Astrocyte (in vitro differentiated cells and primary cell): ENCODE data around the gene KANK4. TPM values are rescaled to one million over a fixed set of nuclear protein-coding genes. Genes with fewer than 3 reads are reported as not detected.

Experiments used
- DNase-seq: peaks from one replicate; pipeline ENCODE4 v3.0.0-alpha.2; 2010; ENCODE audit warnings: low read depth
- FAIRE-seq: peaks from 2 replicates; lab custom pipeline; 2011; peaks lifted over from hg19 to GRCh38; lab: Jason Lieb, UNC
- H2AFZ ChIP-seq: 2 replicates; pipeline ENCODE4 v1.6.0; 2012; ENCODE audit warnings: low read depth, low read length, inconsistent platforms
- H3K27ac ChIP-seq: 2 replicates; pipeline ENCODE4 v1.5.1; 2011; ENCODE audit warnings: low read depth, low read length, inconsistent platforms
- H3K27me3 ChIP-seq: 2 replicates; pipeline ENCODE4 v1.6.0; 2011; ENCODE audit warnings: low read length, inconsistent platforms; ENCODE audit not compliant: insufficient read depth
- H3K36me3 ChIP-seq: 2 replicates; pipeline ENCODE4 v1.5.1; 2011; ENCODE audit warnings: low read length, inconsistent platforms; ENCODE audit not compliant: insufficient read depth
- H3K4me1 ChIP-seq: 2 replicates; pipeline ENCODE4 v1.5.1; 2011; ENCODE audit warnings: low read length, inconsistent platforms; ENCODE audit not compliant: insufficient read depth
- H3K4me2 ChIP-seq: 2 replicates; pipeline ENCODE4 v1.6.0; 2012; ENCODE audit warnings: low read length, inconsistent platforms
- H3K4me3 ChIP-seq: 2 replicates; pipeline ENCODE4 v1.5.1; 2011; ENCODE audit warnings: low read depth, mild to moderate bottlenecking, low read length, inconsistent platforms; ENCODE audit not compliant: insufficient read depth
- H3K79me2 ChIP-seq: 2 replicates; pipeline ENCODE4 v1.6.0; 2012; ENCODE audit warnings: mild to moderate bottlenecking, low read length, inconsistent platforms; ENCODE audit not compliant: insufficient read depth
- H3K9ac ChIP-seq: 2 replicates; pipeline ENCODE4 v1.6.0; 2012; ENCODE audit warnings: mild to moderate bottlenecking, low read length, inconsistent platforms
- H3K9me3 ChIP-seq: 2 replicates; pipeline ENCODE4 v1.5.1; 2012; ENCODE audit warnings: low read depth, mild to moderate bottlenecking, low read length, inconsistent platforms; ENCODE audit not compliant: insufficient read depth
- H4K20me1 ChIP-seq: 2 replicates; pipeline ENCODE4 v1.6.0; 2012; ENCODE audit warnings: low read length, inconsistent platforms; ENCODE audit not compliant: insufficient read depth
- H3K27ac Mint-ChIP-seq: one replicate; pipeline ENCODE4 v1.8.0; 2021; ENCODE audit warnings: mild to moderate bottlenecking, mixed read lengths; ENCODE audit not compliant: unreplicated experiment
- H3K27me3 Mint-ChIP-seq: one replicate; pipeline ENCODE4 v1.8.0; 2021; ENCODE audit warnings: low read depth, mixed read lengths; ENCODE audit not compliant: unreplicated experiment
- H3K36me3 Mint-ChIP-seq: one replicate; pipeline ENCODE4 v1.8.0; 2021; ENCODE audit warnings: low read depth, mixed read lengths; ENCODE audit not compliant: unreplicated experiment
- H3K4me1 Mint-ChIP-seq: one replicate; pipeline ENCODE4 v1.8.0; 2021; ENCODE audit warnings: low read depth, mixed read lengths; ENCODE audit not compliant: unreplicated experiment
- H3K4me3 Mint-ChIP-seq: one replicate; pipeline ENCODE4 v1.8.0; 2021; ENCODE audit warnings: mild to moderate bottlenecking, moderate library complexity, mixed read lengths; ENCODE audit not compliant: unreplicated experiment
- H3K9me3 Mint-ChIP-seq: one replicate; pipeline ENCODE4 v1.8.0; 2021; ENCODE audit warnings: mild to moderate bottlenecking, mixed read lengths; ENCODE audit not compliant: unreplicated experiment
- EZH2 ChIP-seq: IDR thresholded peaks from 2 replicates; pipeline ENCODE4 v1.6.1; 2012; ENCODE audit warnings: mild to moderate bottlenecking, low read length, inconsistent platforms; ENCODE audit not compliant: insufficient read depth
- total RNA-seq: library from RNA; stranded (reverse); gene quantifications from 2 replicates; pipeline ENCODE4 v1.2.1, GENCODE V29; 2021
- TF ChIP-seq, protein P1 (sequence below): IDR thresholded peaks from 2 replicates; pipeline ENCODE4 v1.5.1; 2011; ENCODE audit warnings: low read depth, mild to moderate bottlenecking, inconsistent platforms, low read length, moderate library complexity; ENCODE audit not compliant: insufficient read depth

Gene KANK4
- total RNA-seq, 1 donor from 2014 or later: 8.5 TPM

DNA sequence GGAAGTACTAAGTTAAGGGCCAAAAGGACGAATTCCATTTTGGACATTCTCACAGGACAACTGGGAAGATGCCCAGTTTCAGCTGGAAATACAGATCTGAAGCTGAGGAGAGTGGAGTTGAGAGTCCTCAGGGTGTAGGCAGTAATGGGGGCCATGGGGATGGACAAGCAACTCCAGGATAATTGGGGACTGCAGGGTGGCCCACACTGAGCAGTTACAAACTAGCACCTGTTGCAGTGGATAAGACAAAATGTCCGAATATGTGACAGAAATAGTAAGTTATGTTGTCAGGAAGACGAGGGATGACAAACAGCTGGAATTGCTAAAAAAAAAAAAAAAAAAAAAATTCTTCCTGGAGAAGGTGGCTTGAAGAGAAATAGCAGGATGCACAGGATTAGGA lies 34.6 kb upstream of the KANK4 start:
- Histone ChIP-seq H3K4me2 (no peak overlapping the region), H4K20me1 (no peaks in the 10 kb centered on the region), H3K79me2 (no peaks in the 10 kb centered on the region), H2AFZ (no peak overlapping the region), H3K4me3 (no peak overlapping the region), H3K9me3 (no peaks in the 10 kb centered on the region), H3K36me3 (no peaks in the 10 kb centered on the region), H3K27me3 (no peaks in the 10 kb centered on the region), H3K9ac (no peak overlapping the region), H3K4me1 (peaks cover 3% of the 10 kb centered on the region), H3K27ac (no peak overlapping the region)
- peaks cover 10% of the 10 kb centered on the region for H3K9me3 Mint-ChIP-seq
- H3K36me3 Mint-ChIP-seq: no peaks in the 10 kb centered on the region
- FAIRE-seq (no peak), DNase-seq (no peak)
- H3K4me3 Mint-ChIP-seq: no peak overlapping the region
- no peak overlapping the region for H3K27ac Mint-ChIP-seq
- H3K27me3 Mint-ChIP-seq: no peaks in the 10 kb centered on the region
- TF ChIP-seq, protein P1, sequence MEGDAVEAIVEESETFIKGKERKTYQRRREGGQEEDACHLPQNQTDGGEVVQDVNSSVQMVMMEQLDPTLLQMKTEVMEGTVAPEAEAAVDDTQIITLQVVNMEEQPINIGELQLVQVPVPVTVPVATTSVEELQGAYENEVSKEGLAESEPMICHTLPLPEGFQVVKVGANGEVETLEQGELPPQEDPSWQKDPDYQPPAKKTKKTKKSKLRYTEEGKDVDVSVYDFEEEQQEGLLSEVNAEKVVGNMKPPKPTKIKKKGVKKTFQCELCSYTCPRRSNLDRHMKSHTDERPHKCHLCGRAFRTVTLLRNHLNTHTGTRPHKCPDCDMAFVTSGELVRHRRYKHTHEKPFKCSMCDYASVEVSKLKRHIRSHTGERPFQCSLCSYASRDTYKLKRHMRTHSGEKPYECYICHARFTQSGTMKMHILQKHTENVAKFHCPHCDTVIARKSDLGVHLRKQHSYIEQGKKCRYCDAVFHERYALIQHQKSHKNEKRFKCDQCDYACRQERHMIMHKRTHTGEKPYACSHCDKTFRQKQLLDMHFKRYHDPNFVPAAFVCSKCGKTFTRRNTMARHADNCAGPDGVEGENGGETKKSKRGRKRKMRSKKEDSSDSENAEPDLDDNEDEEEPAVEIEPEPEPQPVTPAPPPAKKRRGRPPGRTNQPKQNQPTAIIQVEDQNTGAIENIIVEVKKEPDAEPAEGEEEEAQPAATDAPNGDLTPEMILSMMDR: no peak
- TF ChIP-seq EZH2: no peak
- peaks cover 14% of the 10 kb centered on the region for H3K4me1 Mint-ChIP-seq

DNA sequence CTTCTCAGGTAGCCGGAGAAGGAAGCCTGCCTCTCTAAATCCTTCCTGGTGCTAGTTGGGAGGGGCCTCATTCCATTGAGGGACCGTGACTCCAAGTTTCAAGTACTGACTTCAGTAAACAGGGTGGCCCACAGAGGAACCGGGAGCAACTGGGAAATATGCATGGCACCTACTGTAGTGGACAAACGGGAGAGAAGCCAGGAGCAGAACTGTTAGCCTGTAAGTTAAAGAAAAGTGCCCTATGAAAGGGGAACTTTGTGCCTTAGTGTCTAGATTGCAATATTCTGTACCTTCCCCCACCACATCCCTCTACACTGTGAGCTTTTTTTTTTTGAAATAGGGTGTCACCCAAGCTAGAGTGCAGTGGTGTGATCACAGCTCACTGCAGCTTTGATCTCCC lies 33.2 kb upstream of the KANK4 start:
- DNase-seq: no peak
- no peak for FAIRE-seq
- Mint-ChIP-seq H3K4me3 (no peak overlapping the region), H3K36me3 (no peaks in the 10 kb centered on the region), H3K27me3 (no peaks in the 10 kb centered on the region), H3K9me3 (peaks cover 8% of the 10 kb centered on the region), H3K27ac (no peak overlapping the region), H3K4me1 (peaks cover 11% of the 10 kb centered on the region)
- Histone ChIP-seq H3K4me2 (no peak overlapping the region), H3K4me3 (no peak overlapping the region), H3K27me3 (no peaks in the 10 kb centered on the region), H2AFZ (no peak overlapping the region), H3K4me1 (peaks cover 3% of the 10 kb centered on the region), H3K9ac (no peak overlapping the region), H3K36me3 (no peaks in the 10 kb centered on the region), H3K27ac (no peak overlapping the region), H3K79me2 (no peaks in the 10 kb centered on the region), H3K9me3 (no peaks in the 10 kb centered on the region), H4K20me1 (no peaks in the 10 kb centered on the region)
- no peak for TF ChIP-seq EZH2
- TF ChIP-seq, protein P1: no peak

DNA sequence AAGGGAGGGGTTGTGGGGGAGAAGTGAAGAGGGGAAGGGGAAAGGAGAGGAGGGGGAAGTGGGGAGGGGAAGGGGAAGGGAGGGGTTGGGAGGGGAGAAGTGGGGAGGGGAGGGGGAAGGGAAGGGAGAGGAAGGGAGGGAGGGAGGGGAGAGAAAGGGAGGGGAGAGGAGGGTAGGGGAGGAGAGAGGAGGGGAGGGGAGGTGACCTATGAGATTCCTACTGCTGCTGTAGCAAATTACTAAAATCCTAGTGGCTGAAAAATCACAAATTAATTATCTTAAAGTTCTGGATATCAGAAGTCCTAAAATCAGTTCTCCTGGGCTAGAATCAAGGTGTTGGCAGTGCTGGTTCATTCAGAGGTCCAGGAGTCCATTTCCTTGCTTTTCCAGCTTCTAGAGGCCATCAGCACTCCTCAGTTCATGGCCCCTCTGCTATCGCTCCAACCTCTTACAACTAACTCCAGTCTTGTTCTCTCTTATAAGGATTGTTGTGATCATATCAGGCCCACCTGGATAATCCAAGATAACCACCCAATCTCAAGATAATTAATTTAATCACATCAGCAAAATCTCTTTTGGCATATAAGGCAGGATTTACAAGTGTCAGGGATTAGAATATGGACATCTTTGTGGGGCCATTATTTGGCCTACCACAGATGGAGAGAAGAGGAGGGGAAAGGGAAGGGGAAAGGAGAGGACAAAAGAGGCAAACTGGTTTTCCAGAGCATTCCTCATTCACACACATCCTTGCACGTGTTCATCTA lies 30.4 kb upstream of the KANK4 start:
- H3K9ac ChIP-seq: no peak overlapping the region
- H3K79me2 ChIP-seq: no peaks in the 10 kb centered on the region
- Mint-ChIP-seq H3K4me1 (no peaks in the 10 kb centered on the region), H3K36me3 (no peaks in the 10 kb centered on the region), H3K27ac (no peak overlapping the region), H3K27me3 (peaks cover 11% of the 10 kb centered on the region), H3K4me3 (no peak overlapping the region), H3K9me3 (peaks cover 4% of the 10 kb centered on the region)
- no peak for FAIRE-seq
- no peaks in the 10 kb centered on the region for H3K4me1 ChIP-seq
- H3K36me3 ChIP-seq: no peaks in the 10 kb centered on the region
- no peaks in the 10 kb centered on the region for H3K27me3 ChIP-seq
- DNase-seq: no peak
- H2AFZ ChIP-seq: no peak overlapping the region
- H3K4me3 ChIP-seq: no peak overlapping the region
- no peak overlapping the region for H3K27ac ChIP-seq
- no peaks in the 10 kb centered on the region for H3K9me3 ChIP-seq
- no peaks in the 10 kb centered on the region for H4K20me1 ChIP-seq
- no peak for TF ChIP-seq EZH2
- TF ChIP-seq, protein P1: no peak
- no peak overlapping the region for H3K4me2 ChIP-seq
